Measurements from ENCODE around the gene TSPAN16.

Gene TSPAN16

GRCh38 chr19:11260996-11261395 lies 35.0 kb upstream of the TSPAN16 start:
- no peak for DNase-seq (ENCODE audit: low read depth)
- no peaks in the 10 kb centered on the region for H3K9me3 ChIP-seq (ENCODE audit: control insufficient read depth, low read length)
- no peaks in the 10 kb centered on the region for H3K36me3 ChIP-seq (ENCODE audit: control insufficient read depth, insufficient read depth, low read length, severe bottlenecking)
- no peak overlapping the region for H3K4me3 ChIP-seq (ENCODE audit: low read length)
- no peaks in the 10 kb centered on the region for H3K27me3 ChIP-seq (replicated peaks; ENCODE audit: control insufficient read depth, insufficient read depth, low read length)
- no peak overlapping the region for H3K9ac ChIP-seq (ENCODE audit: low read length)
- H3K4me1 ChIP-seq (ENCODE audit: control insufficient read depth, insufficient read depth, low read length), result peaks cover 3% of the 10 kb centered on the region

- peak overlapping the region; percentile 86 for H3K4me3 ChIP-seq (ENCODE audit: low read length)
- DNase-seq (ENCODE audit: low read depth), result no peak
- H3K9ac ChIP-seq (ENCODE audit: low read length), result peak overlapping the region; percentile 82
- H3K9me3 ChIP-seq (ENCODE audit: control insufficient read depth, low read length), result no peaks in the 10 kb centered on the region
- H3K36me3 ChIP-seq (ENCODE audit: control insufficient read depth, insufficient read depth, low read length, severe bottlenecking), result no peaks in the 10 kb centered on the region
- H3K27me3 ChIP-seq (replicated peaks; ENCODE audit: control insufficient read depth, insufficient read depth, low read length), result no peaks in the 10 kb centered on the region
- peaks cover 3% of the 10 kb centered on the region for H3K4me1 ChIP-seq (ENCODE audit: control insufficient read depth, insufficient read depth, low read length)
Measured at GRCh38 chr19:11261431-11261970, 34.5 kb upstream of the TSPAN16 start.

GRCh38 chr19:11261971-11262839 lies 33.8 kb upstream of the TSPAN16 start, which contains the start of gene DOCK6:
Gene DOCK6 (minus strand): TSS chr19:11262524. CDS start chr19:11262440, 84 bp downstream.
- Histone ChIP-seq H3K36me3 (ENCODE audit: control insufficient read depth, insufficient read depth, low read length, severe bottlenecking) (no peaks in the 10 kb centered on the region), H3K4me3 (ENCODE audit: low read length) (peak within 1 kb of the TSS; percentile 86), H3K9ac (ENCODE audit: low read length) (peak within 1 kb of the TSS; percentile 82), H3K4me1 (ENCODE audit: control insufficient read depth, insufficient read depth, low read length) (peaks cover 3% of the 10 kb centered on the region), H3K9me3 (ENCODE audit: control insufficient read depth, low read length) (no peaks in the 10 kb centered on the region), H3K27me3 (replicated peaks; ENCODE audit: control insufficient read depth, insufficient read depth, low read length) (no peaks in the 10 kb centered on the region)
- DNase-seq (ENCODE audit: low read depth), result peak; percentile 72

- DNase-seq (ENCODE audit: low read depth), result no peak
- Histone ChIP-seq H3K4me1 (ENCODE audit: control insufficient read depth, insufficient read depth, low read length) (peaks cover 3% of the 10 kb centered on the region), H3K9me3 (ENCODE audit: control insufficient read depth, low read length) (no peaks in the 10 kb centered on the region), H3K4me3 (ENCODE audit: low read length) (no peak overlapping the region), H3K36me3 (ENCODE audit: control insufficient read depth, insufficient read depth, low read length, severe bottlenecking) (no peaks in the 10 kb centered on the region), H3K27me3 (replicated peaks; ENCODE audit: control insufficient read depth, insufficient read depth, low read length) (no peaks in the 10 kb centered on the region), H3K9ac (ENCODE audit: low read length) (no peak overlapping the region)
Measured at GRCh38 chr19:11263726-11264125, 32.2 kb upstream of the TSPAN16 start.

GRCh38 chr19:11264452-11265176 lies 31.3 kb upstream of the TSPAN16 start:
- H3K4me3 ChIP-seq (ENCODE audit: low read length), result no peak overlapping the region
- no peak for DNase-seq (ENCODE audit: low read depth)

GRCh38 chr19:11265177-11265784 lies 30.7 kb upstream of the TSPAN16 start:
- peaks cover 3% of the 10 kb centered on the region for H3K4me1 ChIP-seq (ENCODE audit: control insufficient read depth, insufficient read depth, low read length)
- no peak overlapping the region for H3K4me3 ChIP-seq (ENCODE audit: low read length)
- no peaks in the 10 kb centered on the region for H3K9me3 ChIP-seq (ENCODE audit: control insufficient read depth, low read length)
- DNase-seq (ENCODE audit: low read depth), result no peak
- H3K36me3 ChIP-seq (ENCODE audit: control insufficient read depth, insufficient read depth, low read length, severe bottlenecking), result no peaks in the 10 kb centered on the region
- no peak overlapping the region for H3K9ac ChIP-seq (ENCODE audit: low read length)
- H3K27me3 ChIP-seq (replicated peaks; ENCODE audit: control insufficient read depth, insufficient read depth, low read length), result no peaks in the 10 kb centered on the region

More at GRCh38 chr19:11264452-11265176, 31.3 kb upstream of the TSPAN16 start:
- Histone ChIP-seq H3K4me1 (ENCODE audit: control insufficient read depth, insufficient read depth, low read length) (peaks cover 3% of the 10 kb centered on the region), H3K9ac (ENCODE audit: low read length) (no peak overlapping the region), H3K9me3 (ENCODE audit: control insufficient read depth, low read length) (no peaks in the 10 kb centered on the region), H3K27me3 (replicated peaks; ENCODE audit: control insufficient read depth, insufficient read depth, low read length) (no peaks in the 10 kb centered on the region), H3K36me3 (ENCODE audit: control insufficient read depth, insufficient read depth, low read length, severe bottlenecking) (no peaks in the 10 kb centered on the region)

- no peak overlapping the region for H3K4me3 ChIP-seq (ENCODE audit: low read length)
- peaks cover 3% of the 10 kb centered on the region for H3K4me1 ChIP-seq (ENCODE audit: control insufficient read depth, insufficient read depth, low read length)
- no peaks in the 10 kb centered on the region for H3K27me3 ChIP-seq (replicated peaks; ENCODE audit: control insufficient read depth, insufficient read depth, low read length)
- no peak overlapping the region for H3K9ac ChIP-seq (ENCODE audit: low read length)
- H3K36me3 ChIP-seq (ENCODE audit: control insufficient read depth, insufficient read depth, low read length, severe bottlenecking), result no peaks in the 10 kb centered on the region
- H3K9me3 ChIP-seq (ENCODE audit: control insufficient read depth, low read length), result no peaks in the 10 kb centered on the region
- peak; percentile 9 for DNase-seq (ENCODE audit: low read depth)
Measured at GRCh38 chr19:11265785-11266236, 30.1 kb upstream of the TSPAN16 start.

- H3K9me3 ChIP-seq (ENCODE audit: control insufficient read depth, low read length), result no peaks in the 10 kb centered on the region
- no peak for DNase-seq (ENCODE audit: low read depth)
- H3K9ac ChIP-seq (ENCODE audit: low read length), result no peak overlapping the region
- no peak overlapping the region for H3K4me3 ChIP-seq (ENCODE audit: low read length)
- H3K4me1 ChIP-seq (ENCODE audit: control insufficient read depth, insufficient read depth, low read length), result no peaks in the 10 kb centered on the region
- no peaks in the 10 kb centered on the region for H3K36me3 ChIP-seq (ENCODE audit: control insufficient read depth, insufficient read depth, low read length, severe bottlenecking)
- H3K27me3 ChIP-seq (replicated peaks; ENCODE audit: control insufficient read depth, insufficient read depth, low read length), result no peaks in the 10 kb centered on the region
Measured at GRCh38 chr19:11267316-11268085, 28.5 kb upstream of the TSPAN16 start.

GRCh38 chr19:11268783-11269267 lies 27.1 kb upstream of the TSPAN16 start:
- peak; percentile 15 for DNase-seq (ENCODE audit: low read depth)
- H3K27me3 ChIP-seq (replicated peaks; ENCODE audit: control insufficient read depth, insufficient read depth, low read length), result no peaks in the 10 kb centered on the region
- H3K36me3 ChIP-seq (ENCODE audit: control insufficient read depth, insufficient read depth, low read length, severe bottlenecking), result no peaks in the 10 kb centered on the region
- H3K4me3 ChIP-seq (ENCODE audit: low read length), result no peak overlapping the region
- no peaks in the 10 kb centered on the region for H3K9me3 ChIP-seq (ENCODE audit: control insufficient read depth, low read length)
- no peak overlapping the region for H3K9ac ChIP-seq (ENCODE audit: low read length)
- H3K4me1 ChIP-seq (ENCODE audit: control insufficient read depth, insufficient read depth, low read length), result no peaks in the 10 kb centered on the region

- Histone ChIP-seq H3K27me3 (replicated peaks; ENCODE audit: control insufficient read depth, insufficient read depth, low read length) (no peaks in the 10 kb centered on the region), H3K4me1 (ENCODE audit: control insufficient read depth, insufficient read depth, low read length) (no peaks in the 10 kb centered on the region), H3K9ac (ENCODE audit: low read length) (no peak overlapping the region), H3K4me3 (ENCODE audit: low read length) (no peak overlapping the region), H3K9me3 (ENCODE audit: control insufficient read depth, low read length) (no peaks in the 10 kb centered on the region), H3K36me3 (ENCODE audit: control insufficient read depth, insufficient read depth, low read length, severe bottlenecking) (no peaks in the 10 kb centered on the region)
- no peak for DNase-seq (ENCODE audit: low read depth)
Measured at GRCh38 chr19:11269408-11269807, 26.6 kb upstream of the TSPAN16 start.
